HEK293 (cell line): Measurements from ENCODE around the gene NFIC.

Source experiments
- GLI2 ChIP-seq: fragments of 450-650 bp; formaldehyde crosslinking; IDR thresholded peaks from 2 replicates; pipeline ENCODE4; 2017; ENCODE audit warnings: missing biosample characterization, missing genetic modification characterization, low read depth, borderline replicate concordance
- TCF7L2 ChIP-seq: IDR thresholded peaks from 2 replicates; pipeline ENCODE4 v1.6.1; 2011; ENCODE audit warnings: low read depth, mild to moderate bottlenecking, inconsistent platforms, low read length, moderate library complexity, borderline replicate concordance
- TRIM28 ChIP-seq: IDR thresholded peaks from 2 replicates; pipeline ENCODE4 v1.6.1; 2011; ENCODE audit warnings: low read length, control low read depth, borderline replicate concordance
- YY1 ChIP-seq: fragments of 450-650 bp; formaldehyde crosslinking; IDR thresholded peaks from 2 replicates; pipeline ENCODE4 v1.5.1; 2018; ENCODE audit warnings: missing biosample characterization, missing genetic modification characterization
- ZNF175 ChIP-seq: fragments of 450-650 bp; formaldehyde crosslinking; IDR thresholded peaks from 2 replicates; pipeline ENCODE4 v1.5.1; 2016; ENCODE audit warnings: missing biosample characterization, missing genetic modification characterization
- ZNF24 ChIP-seq: fragments of 450-650 bp; formaldehyde crosslinking; IDR thresholded peaks from 2 replicates; pipeline ENCODE4 v1.5.1; 2016; ENCODE audit warnings: missing biosample characterization, missing genetic modification characterization
- TF ChIP-seq, protein P1 (sequence below): fragments of 450-650 bp; formaldehyde crosslinking; IDR thresholded peaks from 2 replicates; pipeline ENCODE4 v1.5.1; 2016; ENCODE audit warnings: missing biosample characterization, missing genetic modification characterization
- TF ChIP-seq, protein P2 (sequence below): IDR thresholded peaks from 2 replicates; pipeline ENCODE4 v1.6.1; 2011; ENCODE audit warnings: mild to moderate bottlenecking, low read depth, low read length, borderline replicate concordance

DNA sequence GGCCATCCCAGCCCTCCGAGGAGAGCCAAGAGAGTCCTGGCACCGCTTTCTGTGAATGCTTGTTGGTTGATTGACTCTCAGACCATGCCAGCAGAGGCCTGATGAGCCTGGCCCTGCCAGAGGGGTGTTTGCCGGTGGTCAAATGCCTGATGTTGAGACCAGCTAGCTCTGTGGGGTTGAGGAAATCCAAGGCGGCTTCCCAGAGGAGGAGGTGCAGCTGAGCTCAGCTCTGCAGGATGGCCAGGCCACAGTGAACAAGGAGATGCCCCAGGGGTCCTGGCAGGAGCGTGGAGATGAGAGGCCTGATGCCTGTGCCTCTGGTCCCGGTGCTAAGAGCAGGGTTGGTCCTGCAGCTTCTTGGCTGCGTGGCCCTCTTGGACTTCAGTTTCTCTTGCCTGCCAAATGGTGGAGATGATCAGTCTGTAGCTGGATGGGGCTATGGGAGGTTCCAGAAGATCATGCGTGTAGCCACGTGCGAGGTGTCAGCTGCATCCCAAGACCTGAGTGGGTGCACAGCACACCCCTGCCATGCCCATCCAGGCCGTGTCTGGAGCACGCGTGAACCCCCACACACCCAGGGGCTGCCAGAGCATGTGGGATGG lies 16.8 kb downstream of the NFIC start:
- TF ChIP-seq, protein P1, sequence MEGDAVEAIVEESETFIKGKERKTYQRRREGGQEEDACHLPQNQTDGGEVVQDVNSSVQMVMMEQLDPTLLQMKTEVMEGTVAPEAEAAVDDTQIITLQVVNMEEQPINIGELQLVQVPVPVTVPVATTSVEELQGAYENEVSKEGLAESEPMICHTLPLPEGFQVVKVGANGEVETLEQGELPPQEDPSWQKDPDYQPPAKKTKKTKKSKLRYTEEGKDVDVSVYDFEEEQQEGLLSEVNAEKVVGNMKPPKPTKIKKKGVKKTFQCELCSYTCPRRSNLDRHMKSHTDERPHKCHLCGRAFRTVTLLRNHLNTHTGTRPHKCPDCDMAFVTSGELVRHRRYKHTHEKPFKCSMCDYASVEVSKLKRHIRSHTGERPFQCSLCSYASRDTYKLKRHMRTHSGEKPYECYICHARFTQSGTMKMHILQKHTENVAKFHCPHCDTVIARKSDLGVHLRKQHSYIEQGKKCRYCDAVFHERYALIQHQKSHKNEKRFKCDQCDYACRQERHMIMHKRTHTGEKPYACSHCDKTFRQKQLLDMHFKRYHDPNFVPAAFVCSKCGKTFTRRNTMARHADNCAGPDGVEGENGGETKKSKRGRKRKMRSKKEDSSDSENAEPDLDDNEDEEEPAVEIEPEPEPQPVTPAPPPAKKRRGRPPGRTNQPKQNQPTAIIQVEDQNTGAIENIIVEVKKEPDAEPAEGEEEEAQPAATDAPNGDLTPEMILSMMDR (tag by site-specific recombination), result no peak
- TF ChIP-seq ZNF175 (tag by site-specific recombination) (no peak), TCF7L2 (no peak), GLI2 (tag by site-specific recombination) (no peak), ZNF24 (tag by site-specific recombination) (no peak), TRIM28 (no peak), YY1 (tag by site-specific recombination) (no peak)
- TF ChIP-seq, protein P2, sequence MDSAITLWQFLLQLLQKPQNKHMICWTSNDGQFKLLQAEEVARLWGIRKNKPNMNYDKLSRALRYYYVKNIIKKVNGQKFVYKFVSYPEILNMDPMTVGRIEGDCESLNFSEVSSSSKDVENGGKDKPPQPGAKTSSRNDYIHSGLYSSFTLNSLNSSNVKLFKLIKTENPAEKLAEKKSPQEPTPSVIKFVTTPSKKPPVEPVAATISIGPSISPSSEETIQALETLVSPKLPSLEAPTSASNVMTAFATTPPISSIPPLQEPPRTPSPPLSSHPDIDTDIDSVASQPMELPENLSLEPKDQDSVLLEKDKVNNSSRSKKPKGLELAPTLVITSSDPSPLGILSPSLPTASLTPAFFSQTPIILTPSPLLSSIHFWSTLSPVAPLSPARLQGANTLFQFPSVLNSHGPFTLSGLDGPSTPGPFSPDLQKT, result no peak
